ENCODE measurements around the gene SETD2. TPM values are rescaled to one million over a fixed set of nuclear protein-coding genes. Genes with fewer than 3 reads are reported as not detected.

Gene SETD2
- total and polyA plus RNA-seq, 2 donors (not counting 1 experiment from before 2014, with no cell fraction given): 22.5 to 35.3 TPM

GRCh38 chr3:47102081-47102600 is 61.8 kb downstream of the SETD2 start:
- Histone ChIP-seq H3K9me3 (ENCODE audit: control insufficient read depth, insufficient read depth, low read depth, low read length) (no peaks in the 10 kb centered on the region), H3K9ac (ENCODE audit: insufficient read depth, low read length) (no peak overlapping the region), H3K27ac (ENCODE audit: insufficient read depth, low read length) (no peak overlapping the region), H2AFZ (ENCODE audit: low read length) (no peak overlapping the region), H3K4me2 (ENCODE audit: extremely low read depth, insufficient read depth, low read length) (no peak overlapping the region), H4K20me1 (ENCODE audit: control insufficient read depth, extremely low read depth, insufficient read depth, low read length) (no peaks in the 10 kb centered on the region), H3K79me2 (ENCODE audit: control insufficient read depth, insufficient read depth, low read length) (no peaks in the 10 kb centered on the region), H3K27me3 (ENCODE audit: control insufficient read depth, insufficient read depth, low read length) (no peaks in the 10 kb centered on the region), H3K4me1 (ENCODE audit: control insufficient read depth, extremely low read depth, insufficient read depth, low read length) (no peaks in the 10 kb centered on the region), H3K4me3 (replicated peaks in 1 of 4; ENCODE audit: control extremely low read depth in 1 of 4, insufficient read depth in 1 of 4, low read depth in 3 of 4, low read length in 4 of 4) (no peak overlapping the region), H3K36me3 (ENCODE audit: control insufficient read depth, insufficient read depth, low read length) (no peaks in the 10 kb centered on the region)
- DNase-seq (ENCODE audit: low read depth in 2 of 2): no peak
- TF ChIP-seq CTCF (conservative IDR thresholded peaks at IDR 0.05 in 1 of 2, IDR thresholded peaks at IDR 0.05 in 1 of 2; ENCODE audit: low read depth in 1 of 2, low read length in 2 of 2) (no peak), EZH2 (IDR thresholded peaks at IDR 0.05; ENCODE audit: low read length, missing control alignments) (no peak)

GRCh38 chr3:47098910-47099309 is 65.0 kb downstream of the SETD2 start:
- Histone ChIP-seq H3K79me2 (ENCODE audit: control insufficient read depth, insufficient read depth, low read length) (peaks cover 2% of the 10 kb centered on the region), H3K4me3 (replicated peaks in 1 of 4; ENCODE audit: control extremely low read depth in 1 of 4, insufficient read depth in 1 of 4, low read depth in 3 of 4, low read length in 4 of 4) (no peak overlapping the region), H3K27ac (ENCODE audit: insufficient read depth, low read length) (no peak overlapping the region), H3K9ac (ENCODE audit: insufficient read depth, low read length) (no peak overlapping the region), H3K36me3 (ENCODE audit: control insufficient read depth, insufficient read depth, low read length) (no peaks in the 10 kb centered on the region), H4K20me1 (ENCODE audit: control insufficient read depth, extremely low read depth, insufficient read depth, low read length) (no peaks in the 10 kb centered on the region), H3K9me3 (ENCODE audit: control insufficient read depth, insufficient read depth, low read depth, low read length) (no peaks in the 10 kb centered on the region), H3K27me3 (ENCODE audit: control insufficient read depth, insufficient read depth, low read length) (no peaks in the 10 kb centered on the region), H3K4me2 (ENCODE audit: extremely low read depth, insufficient read depth, low read length) (no peak overlapping the region), H2AFZ (ENCODE audit: low read length) (no peak overlapping the region), H3K4me1 (ENCODE audit: control insufficient read depth, extremely low read depth, insufficient read depth, low read length) (no peaks in the 10 kb centered on the region)
- peak in 1 of 2 donors; percentile 28 for DNase-seq (ENCODE audit: low read depth in 2 of 2)
- TF ChIP-seq EZH2 (IDR thresholded peaks at IDR 0.05; ENCODE audit: low read length, missing control alignments) (no peak), CTCF (conservative IDR thresholded peaks at IDR 0.05 in 1 of 2, IDR thresholded peaks at IDR 0.05 in 1 of 2; ENCODE audit: low read depth in 1 of 2, low read length in 2 of 2) (no peak)

DNA sequence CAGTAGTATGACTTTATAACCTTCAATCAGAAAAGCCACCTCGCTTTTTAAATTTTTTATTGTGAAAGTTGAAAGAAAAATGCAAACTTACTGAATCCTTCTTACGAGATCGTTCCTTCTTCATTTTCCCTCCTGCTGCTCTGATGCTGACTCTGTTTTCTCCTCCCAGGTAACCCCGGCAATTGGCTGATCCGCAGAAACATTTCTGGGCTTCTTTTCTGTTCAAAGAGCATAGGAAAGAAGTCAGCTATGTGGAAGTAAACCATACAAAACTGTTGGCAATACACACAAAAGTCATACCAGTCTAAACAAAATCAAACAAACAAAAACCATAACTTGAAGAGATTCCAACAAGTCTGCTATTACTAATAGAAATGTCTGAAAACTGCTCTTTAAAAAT is 66.0 kb downstream of the SETD2 start:
- Histone ChIP-seq H2AFZ (ENCODE audit: low read length) (no peak overlapping the region), H3K4me3 (replicated peaks in 1 of 4; ENCODE audit: control extremely low read depth in 1 of 4, insufficient read depth in 1 of 4, low read depth in 3 of 4, low read length in 4 of 4) (no peak overlapping the region), H3K4me2 (ENCODE audit: extremely low read depth, insufficient read depth, low read length) (no peak overlapping the region), H4K20me1 (ENCODE audit: control insufficient read depth, extremely low read depth, insufficient read depth, low read length) (no peaks in the 10 kb centered on the region), H3K79me2 (ENCODE audit: control insufficient read depth, insufficient read depth, low read length) (peaks cover 2% of the 10 kb centered on the region), H3K36me3 (ENCODE audit: control insufficient read depth, insufficient read depth, low read length) (no peaks in the 10 kb centered on the region), H3K9me3 (ENCODE audit: control insufficient read depth, insufficient read depth, low read depth, low read length) (no peaks in the 10 kb centered on the region), H3K27ac (ENCODE audit: insufficient read depth, low read length) (no peak overlapping the region), H3K9ac (ENCODE audit: insufficient read depth, low read length) (no peak overlapping the region), H3K4me1 (ENCODE audit: control insufficient read depth, extremely low read depth, insufficient read depth, low read length) (no peaks in the 10 kb centered on the region), H3K27me3 (ENCODE audit: control insufficient read depth, insufficient read depth, low read length) (no peaks in the 10 kb centered on the region)
- no peak for TF ChIP-seq EZH2 (IDR thresholded peaks at IDR 0.05; ENCODE audit: low read length, missing control alignments)
- TF ChIP-seq CTCF (conservative IDR thresholded peaks at IDR 0.05 in 1 of 2, IDR thresholded peaks at IDR 0.05 in 1 of 2; ENCODE audit: low read depth in 1 of 2, low read length in 2 of 2): no peak
- peak in 1 of 2 donors; percentile 13 for DNase-seq (ENCODE audit: low read depth in 2 of 2)

All from fibroblast of lung (primary cell).